Smooth muscle cell (in vitro differentiated cells): ENCODE measurements around the gene VAT1L. TPM values are rescaled to one million over a fixed set of nuclear protein-coding genes. Genes with fewer than 3 reads are reported as not detected.

Experiments
- DNase-seq: peaks from one replicate; lab custom pipeline; 2025; ENCODE audit not compliant: unreplicated experiment; lab: John Stamatoyannopoulos, UW
- H2AFZ ChIP-seq: fragments of 200-600 bp; sonication (generic); 2 replicates; pipeline ENCODE4 v1.6.0; 2016; ENCODE audit warnings: antibody characterized with exemption, low read depth, mild to moderate bottlenecking
- H3F3A ChIP-seq: fragments of 200-600 bp; sonication (generic); 2 replicates; pipeline ENCODE4 v1.6.0; 2017; ENCODE audit warnings: antibody characterized with exemption, low read depth
- H3K27ac ChIP-seq: fragments of 200-600 bp; sonication (generic); 2 replicates; pipeline ENCODE4 v1.5.1; 2016; ENCODE audit warnings: low read depth, mild to moderate bottlenecking
- H3K27me3 ChIP-seq: fragments of 200-600 bp; sonication (generic); 2 replicates; pipeline ENCODE4 v1.6.1; 2016; ENCODE audit warnings: low read depth, mild to moderate bottlenecking
- H3K36me3 ChIP-seq: fragments of 200-600 bp; sonication (generic); 2 replicates; pipeline ENCODE4 v1.5.1; 2016; ENCODE audit warnings: low read depth
- H3K4me1 ChIP-seq: fragments of 200-600 bp; sonication (generic); 2 replicates; pipeline ENCODE4 v1.5.1; 2016; ENCODE audit warnings: low read depth
- H3K4me2 ChIP-seq: fragments of 200-600 bp; sonication (generic); 2 replicates; pipeline ENCODE4 v1.6.0; 2016; ENCODE audit warnings: mild to moderate bottlenecking
- H3K4me3 ChIP-seq: fragments of 200-600 bp; sonication (generic); 2 replicates; pipeline ENCODE4 v1.5.1; 2016; ENCODE audit warnings: mild to moderate bottlenecking
- H3K79me2 ChIP-seq: fragments of 200-600 bp; sonication (generic); 2 replicates; pipeline ENCODE4 v1.6.0; 2016; ENCODE audit warnings: low read depth, mild to moderate bottlenecking
- H3K9ac ChIP-seq: fragments of 200-600 bp; sonication (generic); 2 replicates; pipeline ENCODE4 v1.6.0; 2016; ENCODE audit warnings: low read depth
- H3K9me3 ChIP-seq: fragments of 200-600 bp; sonication (generic); replicated peaks from 2 replicates; pipeline ENCODE4 v1.5.1; 2016; ENCODE audit warnings: low read depth
- H4K20me1 ChIP-seq: fragments of 200-600 bp; sonication (generic); 2 replicates; pipeline ENCODE4 v1.6.0; 2016; ENCODE audit warnings: low read depth
- CTCF ChIP-seq: fragments of 200-600 bp; sonication (generic); IDR thresholded peaks from 2 replicates; pipeline ENCODE4 v1.5.1; 2017; ENCODE audit warnings: borderline replicate concordance, mild to moderate bottlenecking, antibody characterized with exemption; ENCODE audit not compliant: insufficient read depth, poor library complexity, severe bottlenecking
- WGBS: methylation state at CpG from one replicate; pipeline ENCODE4 v1.1.7; 2016; ENCODE audit warnings: low lambda C conversion rate; 5-methylcytosine and 5-hydroxymethylcytosine counted together
- polyA plus RNA-seq: library from polyadenylated mRNA; unstranded; fragments of >200 nt; fragmentation: Nextera tagmentation; extraction: Ambion mirVana; gene quantifications from 2 replicates; pipeline ENCODE4 v1.2.1, GENCODE V29; 2016
- total RNA-seq: library from RNA; depleted of rRNA; stranded (reverse); fragments of >200 nt; gene quantifications from 2 replicates; pipeline ENCODE4 v1.2.3, GENCODE V29; 2014

The VAT1L gene
- total and polyA plus RNA-seq, 2 experiments from 2014 or later: 4.0 to 5.4 TPM

GRCh38 chr16:77760800-77761199, 27.6 kb upstream of the VAT1L start:
- Histone ChIP-seq H3K79me2 (no peaks in the 10 kb centered on the region), H3K4me3 (no peak overlapping the region), H3K36me3 (no peaks in the 10 kb centered on the region), H3K9ac (no peak overlapping the region), H3K27me3 (no peaks in the 10 kb centered on the region), H4K20me1 (no peaks in the 10 kb centered on the region), H3K4me2 (no peak overlapping the region), H3K27ac (no peak overlapping the region), H2AFZ (no peak overlapping the region), H3F3A (no peaks in the 10 kb centered on the region), H3K9me3 (no peaks in the 10 kb centered on the region), H3K4me1 (no peaks in the 10 kb centered on the region)
- DNase-seq: no peak
- 67% methylated on average over 1 of the region's 1 CpG for WGBS
- no peak for TF ChIP-seq CTCF

- H3K79me2 ChIP-seq: no peaks in the 10 kb centered on the region
Measured at GRCh38 chr16:77761204-77761603, 27.2 kb upstream of the VAT1L start.

DNA sequence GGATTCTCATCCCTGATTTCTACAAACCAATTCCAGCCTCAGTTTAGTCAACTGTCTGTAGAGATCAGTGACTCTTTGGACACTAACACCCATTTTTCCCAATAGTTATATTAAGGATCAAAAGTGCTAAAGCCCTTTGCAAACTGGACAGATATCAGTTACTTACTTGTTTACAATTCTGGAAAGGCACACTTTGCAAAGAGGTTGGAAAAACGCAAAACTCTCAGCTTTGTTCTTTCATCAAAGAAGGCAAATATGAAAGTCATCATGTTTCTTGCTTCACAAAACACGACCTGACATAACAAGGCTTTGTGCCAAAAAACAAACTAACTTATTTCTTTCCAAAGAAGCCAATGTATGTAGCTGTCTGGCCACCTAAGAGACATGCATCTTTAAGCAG, 26.1 kb upstream of the VAT1L start:
- H3K27ac ChIP-seq: no peak overlapping the region
- H2AFZ ChIP-seq: no peak overlapping the region
- no peaks in the 10 kb centered on the region for H3K36me3 ChIP-seq
- no peak overlapping the region for H3K4me3 ChIP-seq
- DNase-seq: no peak
- TF ChIP-seq CTCF: no peak
- H3F3A ChIP-seq: no peaks in the 10 kb centered on the region
- 82% methylated on average over 2 of the region's 2 CpGs for WGBS
- no peaks in the 10 kb centered on the region for H3K27me3 ChIP-seq
- no peak overlapping the region for H3K9ac ChIP-seq
- H3K4me1 ChIP-seq: no peaks in the 10 kb centered on the region
- no peaks in the 10 kb centered on the region for H3K9me3 ChIP-seq
- no peak overlapping the region for H3K4me2 ChIP-seq
- H4K20me1 ChIP-seq: no peaks in the 10 kb centered on the region
- no peaks in the 10 kb centered on the region for H3K79me2 ChIP-seq

More at GRCh38 chr16:77761204-77761603, 27.2 kb upstream of the VAT1L start:
- no peak for DNase-seq
- H3K4me2 ChIP-seq: no peak overlapping the region
- H3K9me3 ChIP-seq: no peaks in the 10 kb centered on the region
- no peaks in the 10 kb centered on the region for H3K36me3 ChIP-seq
- H4K20me1 ChIP-seq: no peaks in the 10 kb centered on the region
- no peaks in the 10 kb centered on the region for H3K27me3 ChIP-seq
- H3K9ac ChIP-seq: no peak overlapping the region
- no peak overlapping the region for H2AFZ ChIP-seq
- H3K27ac ChIP-seq: no peak overlapping the region
- WGBS: 63% methylated on average over 1 of the region's 1 CpG
- H3K4me1 ChIP-seq: no peaks in the 10 kb centered on the region
- H3F3A ChIP-seq: no peaks in the 10 kb centered on the region
- H3K4me3 ChIP-seq: no peak overlapping the region
- no peak for TF ChIP-seq CTCF

DNA sequence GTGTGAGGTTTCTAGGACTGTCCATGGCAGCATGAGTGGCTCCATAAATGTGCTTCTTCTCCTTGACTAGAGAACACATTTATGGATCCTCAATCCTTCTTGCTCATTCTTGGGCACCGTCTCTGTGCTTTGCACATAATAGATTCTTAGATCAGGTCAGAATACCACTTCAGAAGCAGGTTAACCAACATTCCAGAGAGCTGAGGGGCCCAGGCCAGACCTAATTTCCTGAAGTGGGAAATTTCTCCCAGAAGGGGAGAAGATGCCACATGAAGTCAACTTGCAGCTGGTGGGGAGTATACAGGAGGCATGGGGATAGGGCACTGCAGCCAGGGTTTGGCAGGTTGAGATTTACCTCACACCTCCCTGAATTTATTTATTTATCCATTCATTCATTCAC, 24.4 kb upstream of the VAT1L start:
- Histone ChIP-seq H2AFZ (no peak overlapping the region), H3F3A (no peaks in the 10 kb centered on the region), H3K27ac (no peak overlapping the region), H3K4me3 (no peak overlapping the region), H3K9me3 (no peaks in the 10 kb centered on the region), H3K4me2 (no peak overlapping the region), H3K36me3 (no peaks in the 10 kb centered on the region), H3K9ac (no peak overlapping the region), H3K27me3 (no peaks in the 10 kb centered on the region), H3K4me1 (no peaks in the 10 kb centered on the region), H3K79me2 (no peaks in the 10 kb centered on the region), H4K20me1 (no peaks in the 10 kb centered on the region)
- TF ChIP-seq CTCF: no peak
- DNase-seq: no peak
- WGBS: 50% methylated on average over 1 of the region's 1 CpG
